Activated CD8-positive, alpha-beta T cell treated with anti-CD3 and anti-CD28 coated beads for 36 hours (primary cell): ENCODE measurements around the gene GATA2. TPM values are rescaled to one million over a fixed set of nuclear protein-coding genes. Genes with fewer than 3 reads are reported as not detected.

Source experiments
- ATAC-seq: fragments of 200-7000 bp; cut with Tn5 transposase; one replicate; pipeline ENCODE4 v1.10.0; 2021; ENCODE audit warnings: mild to moderate bottlenecking, moderate library complexity
- CTCF ChIA-PET: fragments of 350-600 bp; sonication (Branson Sonifier 250); formaldehyde crosslinking; loops from one replicate; lab custom pipeline; 2021; ENCODE audit warnings: antibody characterized with exemption; lab: Charles Lee
- POLR2A ChIA-PET: fragments of 350-600 bp; sonication (Branson Sonifier 250); formaldehyde crosslinking; loops from one replicate; lab custom pipeline; 2021; ENCODE audit warnings: antibody characterized with exemption; lab: Charles Lee
- DNase-seq: peaks from one replicate; pipeline ENCODE4 v3.0.0-alpha.2; 2020
- H3K27ac Mint-ChIP-seq: one replicate; pipeline ENCODE4 v1.8.0; 2021; ENCODE audit warnings: mild to moderate bottlenecking, mixed read lengths
- H3K27me3 Mint-ChIP-seq: one replicate; pipeline ENCODE4 v1.8.0; 2021; ENCODE audit warnings: mixed read lengths
- H3K36me3 Mint-ChIP-seq: one replicate; pipeline ENCODE4 v1.8.0; 2021; ENCODE audit warnings: low read depth, mixed read lengths
- H3K4me1 Mint-ChIP-seq: one replicate; pipeline ENCODE4 v1.8.0; 2021; ENCODE audit warnings: low read depth, mixed read lengths
- H3K4me3 Mint-ChIP-seq: one replicate; pipeline ENCODE4 v1.8.0; 2021; ENCODE audit warnings: mild to moderate bottlenecking, moderate library complexity, mixed read lengths
- H3K9me3 Mint-ChIP-seq: one replicate; pipeline ENCODE4 v1.8.0; 2021; ENCODE audit warnings: mixed read lengths
- CTCF ChIP-seq: fragments of 200-600 bp; IDR thresholded peaks from one replicate; pipeline ENCODE4 v1.8.0; 2022; ENCODE audit warnings: antibody characterized with exemption, mild to moderate bottlenecking
- intact Hi-C: fragments of 100-400 bp; cut with micrococcal nuclease; formaldehyde crosslinking; loops from one replicate; pipeline ENCODE4 v1.10.0; 2022
- total RNA-seq, 2 experiments: library from RNA; stranded (reverse); gene quantifications; one replicate each; pipeline ENCODE4 v1.2.3, GENCODE V29; 2021

The GATA2 gene
- total RNA-seq, 2 experiments from 2014 or later = not detected

- no peak overlapping the region for H3K4me3 Mint-ChIP-seq
- ATAC-seq (no peak), DNase-seq (no peak)
- H3K9me3 Mint-ChIP-seq = no peaks in the 10 kb centered on the region
- ChIA-PET POLR2A (no interaction called here), CTCF (no interaction called here)
- no peak overlapping the region for H3K27ac Mint-ChIP-seq
- intact Hi-C loops = no loop called here
- H3K4me1 Mint-ChIP-seq = no peaks in the 10 kb centered on the region
- peaks cover 14% of the 10 kb centered on the region for H3K27me3 Mint-ChIP-seq
- no peak for TF ChIP-seq CTCF
- no peaks in the 10 kb centered on the region for H3K36me3 Mint-ChIP-seq
These were observed 35.1 kb downstream of the GATA2 start for GRCh38 chr3:128457937-128458336.

GRCh38 chr3:128456776-128457715 is 36.0 kb downstream of the GATA2 start:
- intact Hi-C loops = no loop called here
- no peak overlapping the region for H3K27ac Mint-ChIP-seq
- H3K4me1 Mint-ChIP-seq = no peaks in the 10 kb centered on the region
- ChIA-PET POLR2A (no interaction called here), CTCF (interaction anchor here (0.6 to 1.9 kb wide), 2 partner anchors 152 to 514 kb away, joined by 3 to 4 read pairs; no protein-coding TSS in a partner anchor)
- no peaks in the 10 kb centered on the region for H3K36me3 Mint-ChIP-seq
- no peak for TF ChIP-seq CTCF
- H3K27me3 Mint-ChIP-seq = peaks cover 15% of the 10 kb centered on the region
- H3K4me3 Mint-ChIP-seq = no peak overlapping the region
- DNase-seq (no peak), ATAC-seq (no peak)
- H3K9me3 Mint-ChIP-seq = no peaks in the 10 kb centered on the region

GRCh38 chr3:128455786-128456748 is 36.9 kb downstream of the GATA2 start:
- POLR2A ChIA-PET = no interaction called here
- CTCF ChIA-PET = interaction anchor here (0.6 to 1.9 kb wide), 2 partner anchors 153 to 515 kb away, joined by 3 to 4 read pairs; no protein-coding TSS in a partner anchor
- no peaks in the 10 kb centered on the region for H3K36me3 Mint-ChIP-seq
- H3K4me1 Mint-ChIP-seq = no peaks in the 10 kb centered on the region
- intact Hi-C loops = no loop called here
- no peak for TF ChIP-seq CTCF
- no peaks in the 10 kb centered on the region for H3K9me3 Mint-ChIP-seq
- H3K27ac Mint-ChIP-seq = no peak overlapping the region
- no peak for DNase-seq
- peaks cover 16% of the 10 kb centered on the region for H3K27me3 Mint-ChIP-seq
- no peak overlapping the region for H3K4me3 Mint-ChIP-seq
- no peak for ATAC-seq

GRCh38 chr3:128455116-128455515 is 37.9 kb downstream of the GATA2 start:
- no peaks in the 10 kb centered on the region for H3K36me3 Mint-ChIP-seq
- DNase-seq (no peak), ATAC-seq (no peak)
- POLR2A ChIA-PET = no interaction called here
- H3K27me3 Mint-ChIP-seq = peaks cover 18% of the 10 kb centered on the region
- CTCF ChIA-PET = no interaction called here
- TF ChIP-seq CTCF = no peak
- no peaks in the 10 kb centered on the region for H3K4me1 Mint-ChIP-seq
- intact Hi-C loops = no loop called here
- H3K27ac Mint-ChIP-seq = no peak overlapping the region
- H3K4me3 Mint-ChIP-seq = no peak overlapping the region
- H3K9me3 Mint-ChIP-seq = no peaks in the 10 kb centered on the region
